ENCODE data around the gene ITFG1. TPM values are rescaled to one million over a fixed set of nuclear protein-coding genes. Genes with fewer than 3 reads are reported as not detected.
"Not testable (repeated sequence)": the region's sequence is repeated elsewhere in the genome, so short reads cannot be mapped to it uniquely, and the experiment has no call there.

Gene ITFG1
- polyA plus RNA-seq, 2 donors, result 9.0 to 16.8 TPM

- no peaks in the 10 kb centered on the region for H3K36me3 ChIP-seq (ENCODE audit: control insufficient read depth in 2 of 2, insufficient read depth in 2 of 2, low read length in 1 of 2)
- no peak overlapping the region for H3K4me3 ChIP-seq (ENCODE audit: low read depth in 1 of 2, low read length in 2 of 2)
- H3K4me1 ChIP-seq (ENCODE audit: control insufficient read depth in 2 of 2, insufficient read depth in 2 of 2, low read length in 1 of 2), result no peaks in the 10 kb centered on the region
- H3K27me3 ChIP-seq (ENCODE audit: control insufficient read depth in 1 of 2, insufficient read depth in 2 of 2, low read length in 2 of 2), result no peaks in the 10 kb centered on the region
- no peaks in the 10 kb centered on the region for H3K9me3 ChIP-seq (ENCODE audit: control insufficient read depth in 2 of 2, insufficient read depth in 1 of 2, low read depth in 1 of 2, low read length in 1 of 2)
- no peak overlapping the region for H3K27ac ChIP-seq (ENCODE audit: low read depth in 2 of 2, low read length in 1 of 2)
These were observed 15.9 kb upstream of the ITFG1 start for GRCh38 chr16:47476654-47477345.

- Histone ChIP-seq H3K9me3 (ENCODE audit: control insufficient read depth in 2 of 2, insufficient read depth in 1 of 2, low read depth in 1 of 2, low read length in 1 of 2) (no peaks in the 10 kb centered on the region), H3K36me3 (ENCODE audit: control insufficient read depth in 2 of 2, insufficient read depth in 2 of 2, low read length in 1 of 2) (no peaks in the 10 kb centered on the region), H3K27ac (ENCODE audit: low read depth in 2 of 2, low read length in 1 of 2) (no peak overlapping the region), H3K4me3 (ENCODE audit: low read depth in 1 of 2, low read length in 2 of 2) (no peak overlapping the region), H3K27me3 (ENCODE audit: control insufficient read depth in 1 of 2, insufficient read depth in 2 of 2, low read length in 2 of 2) (no peaks in the 10 kb centered on the region), H3K4me1 (ENCODE audit: control insufficient read depth in 2 of 2, insufficient read depth in 2 of 2, low read length in 1 of 2) (no peaks in the 10 kb centered on the region)
- WGBS, 2 donors, result 29 to 33% methylated on average over 1 of the region's 1 CpG
These were observed 14.9 kb upstream of the ITFG1 start for GRCh38 chr16:47475786-47476185.

GRCh38 chr16:47473792-47474191 lies 12.9 kb upstream of the ITFG1 start:
- Histone ChIP-seq H3K36me3 (ENCODE audit: control insufficient read depth in 2 of 2, insufficient read depth in 2 of 2, low read length in 1 of 2) (no peaks in the 10 kb centered on the region), H3K9me3 (ENCODE audit: control insufficient read depth in 2 of 2, insufficient read depth in 1 of 2, low read depth in 1 of 2, low read length in 1 of 2) (no peaks in the 10 kb centered on the region), H3K27ac (ENCODE audit: low read depth in 2 of 2, low read length in 1 of 2) (no peak overlapping the region), H3K27me3 (ENCODE audit: control insufficient read depth in 1 of 2, insufficient read depth in 2 of 2, low read length in 2 of 2) (no peaks in the 10 kb centered on the region), H3K4me1 (ENCODE audit: control insufficient read depth in 2 of 2, insufficient read depth in 2 of 2, low read length in 1 of 2) (no peaks in the 10 kb centered on the region), H3K4me3 (ENCODE audit: low read depth in 1 of 2, low read length in 2 of 2) (no peak overlapping the region)
- WGBS, 2 donors, result 88 to 93% methylated on average over 3 of the region's 3 CpGs

- H3K4me3 ChIP-seq (ENCODE audit: low read depth in 1 of 2, low read length in 2 of 2); H3K4me1 ChIP-seq (ENCODE audit: control insufficient read depth in 2 of 2, insufficient read depth in 2 of 2, low read length in 1 of 2); H3K27me3 ChIP-seq (ENCODE audit: control insufficient read depth in 1 of 2, insufficient read depth in 2 of 2, low read length in 2 of 2); H3K36me3 ChIP-seq (ENCODE audit: control insufficient read depth in 2 of 2, insufficient read depth in 2 of 2, low read length in 1 of 2); H3K9me3 ChIP-seq (ENCODE audit: control insufficient read depth in 2 of 2, insufficient read depth in 1 of 2, low read depth in 1 of 2, low read length in 1 of 2); H3K27ac ChIP-seq (ENCODE audit: low read depth in 2 of 2, low read length in 1 of 2): not testable (repeated sequence)
- WGBS, 2 donors, result 89 to 95% methylated on average over 2 of the region's 2 CpGs
These were observed 12.1 kb upstream of the ITFG1 start for GRCh38 chr16:47473004-47473403.

DNA sequence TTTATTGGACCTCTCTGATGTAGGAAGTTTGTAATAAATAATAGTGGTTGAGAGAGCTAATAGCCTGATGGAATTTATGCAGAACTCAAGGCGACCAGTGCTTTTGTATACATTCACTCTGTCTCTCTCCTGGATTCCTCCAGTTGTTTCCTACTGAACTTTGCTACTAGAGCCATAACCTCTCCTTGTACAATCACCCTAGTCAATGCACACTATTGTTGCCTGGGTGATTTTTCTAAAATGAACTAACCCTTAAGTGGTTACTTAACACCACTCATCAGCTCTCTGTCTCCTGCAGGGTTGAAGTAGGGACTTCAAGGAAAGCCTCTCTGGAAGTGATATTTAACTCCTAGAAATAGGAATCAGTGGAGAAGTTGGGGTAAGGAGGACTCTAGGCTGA lies 9.9 kb upstream of the ITFG1 start:
- H3K9me3 ChIP-seq (ENCODE audit: control insufficient read depth in 2 of 2, insufficient read depth in 1 of 2, low read depth in 1 of 2, low read length in 1 of 2), result no peaks in the 10 kb centered on the region
- H3K4me1 ChIP-seq (ENCODE audit: control insufficient read depth in 2 of 2, insufficient read depth in 2 of 2, low read length in 1 of 2), result no peaks in the 10 kb centered on the region
- no peak overlapping the region for H3K4me3 ChIP-seq (ENCODE audit: low read depth in 1 of 2, low read length in 2 of 2)
- WGBS, 2 donors, result 94 to 95% methylated on average over 1 of the region's 1 CpG
- H3K27me3 ChIP-seq (ENCODE audit: control insufficient read depth in 1 of 2, insufficient read depth in 2 of 2, low read length in 2 of 2), result no peaks in the 10 kb centered on the region
- H3K36me3 ChIP-seq (ENCODE audit: control insufficient read depth in 2 of 2, insufficient read depth in 2 of 2, low read length in 1 of 2), result no peaks in the 10 kb centered on the region
- no peak overlapping the region for H3K27ac ChIP-seq (ENCODE audit: low read depth in 2 of 2, low read length in 1 of 2)

DNA sequence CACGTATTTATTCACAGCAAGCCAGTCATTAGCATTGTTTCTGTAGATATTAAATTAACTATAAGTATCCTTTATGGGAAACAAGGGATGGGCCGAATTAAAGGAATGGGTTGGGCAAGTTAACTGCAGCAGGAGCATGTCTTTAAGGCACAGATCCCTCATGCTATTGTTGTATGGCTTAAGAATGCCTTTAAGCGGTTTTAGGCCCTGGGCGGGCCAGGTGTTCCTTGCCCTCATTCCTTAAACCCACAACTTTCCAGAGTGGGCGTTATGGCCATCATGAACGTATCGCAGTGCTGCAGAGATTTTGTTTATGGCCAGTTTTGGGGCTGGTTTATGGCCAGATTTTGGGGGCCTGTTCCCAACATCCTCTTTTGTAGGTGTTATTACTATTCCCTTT lies 9.3 kb upstream of the ITFG1 start:
- H3K9me3 ChIP-seq (ENCODE audit: control insufficient read depth in 2 of 2, insufficient read depth in 1 of 2, low read depth in 1 of 2, low read length in 1 of 2), result no peaks in the 10 kb centered on the region
- H3K27me3 ChIP-seq (ENCODE audit: control insufficient read depth in 1 of 2, insufficient read depth in 2 of 2, low read length in 2 of 2), result no peaks in the 10 kb centered on the region
- no peak overlapping the region for H3K4me3 ChIP-seq (ENCODE audit: low read depth in 1 of 2, low read length in 2 of 2)
- H3K4me1 ChIP-seq (ENCODE audit: control insufficient read depth in 2 of 2, insufficient read depth in 2 of 2, low read length in 1 of 2), result no peaks in the 10 kb centered on the region
- no peaks in the 10 kb centered on the region for H3K36me3 ChIP-seq (ENCODE audit: control insufficient read depth in 2 of 2, insufficient read depth in 2 of 2, low read length in 1 of 2)
- no peak overlapping the region for H3K27ac ChIP-seq (ENCODE audit: low read depth in 2 of 2, low read length in 1 of 2)
- 79 to 82% methylated on average over 7 of the region's 7 CpGs for WGBS, 2 donors

- Histone ChIP-seq H3K27ac (ENCODE audit: low read depth in 2 of 2, low read length in 1 of 2) (no peak overlapping the region), H3K4me3 (ENCODE audit: low read depth in 1 of 2, low read length in 2 of 2) (no peak overlapping the region), H3K36me3 (ENCODE audit: control insufficient read depth in 2 of 2, insufficient read depth in 2 of 2, low read length in 1 of 2) (peaks cover 0 to 4% of the 10 kb centered on the region in 2 donors), H3K4me1 (ENCODE audit: control insufficient read depth in 2 of 2, insufficient read depth in 2 of 2, low read length in 1 of 2) (no peaks in the 10 kb centered on the region), H3K27me3 (ENCODE audit: control insufficient read depth in 1 of 2, insufficient read depth in 2 of 2, low read length in 2 of 2) (no peaks in the 10 kb centered on the region), H3K9me3 (ENCODE audit: control insufficient read depth in 2 of 2, insufficient read depth in 1 of 2, low read depth in 1 of 2, low read length in 1 of 2) (no peaks in the 10 kb centered on the region)
- 92 to 95% methylated on average over 1 of the region's 1 CpG for WGBS, 2 donors
These were observed 8.4 kb upstream of the ITFG1 start for GRCh38 chr16:47469227-47469626.

DNA sequence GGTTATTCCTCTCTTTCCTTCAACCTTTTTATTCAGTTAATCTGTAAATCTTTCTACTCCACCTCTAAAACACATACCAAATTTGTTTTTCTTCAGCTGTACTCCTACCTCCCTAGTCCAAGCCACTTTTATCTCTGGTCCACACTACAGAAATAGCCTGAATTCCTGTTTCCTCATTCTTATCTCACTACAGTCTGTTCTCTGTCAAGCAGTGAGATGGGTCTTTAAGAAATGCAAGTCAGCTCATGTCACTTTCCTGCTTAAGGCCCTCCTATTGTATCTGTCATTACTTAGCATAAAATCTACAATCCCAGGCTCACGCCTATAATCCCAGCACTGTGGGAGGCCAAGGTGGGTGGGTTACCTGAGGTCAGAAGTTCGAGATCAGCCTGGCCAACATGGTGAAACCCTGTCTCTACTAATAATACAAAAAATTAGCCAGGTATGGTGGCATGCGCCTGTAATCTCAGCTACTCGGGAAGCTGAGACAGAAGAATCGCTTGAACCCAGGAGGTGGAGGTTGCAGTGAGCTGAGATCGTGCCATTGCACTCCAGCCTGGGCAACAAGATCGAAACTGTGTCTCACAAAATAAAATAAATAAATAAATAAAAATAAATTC lies 7.3 kb upstream of the ITFG1 start:
- not testable (repeated sequence) for H3K9me3 ChIP-seq (ENCODE audit: control insufficient read depth in 2 of 2, insufficient read depth in 1 of 2, low read depth in 1 of 2, low read length in 1 of 2); H3K4me3 ChIP-seq (ENCODE audit: low read depth in 1 of 2, low read length in 2 of 2); H3K4me1 ChIP-seq (ENCODE audit: control insufficient read depth in 2 of 2, insufficient read depth in 2 of 2, low read length in 1 of 2); H3K27ac ChIP-seq (ENCODE audit: low read depth in 2 of 2, low read length in 1 of 2); H3K36me3 ChIP-seq (ENCODE audit: control insufficient read depth in 2 of 2, insufficient read depth in 2 of 2, low read length in 1 of 2); H3K27me3 ChIP-seq (ENCODE audit: control insufficient read depth in 1 of 2, insufficient read depth in 2 of 2, low read length in 2 of 2)
- 90 to 94% methylated on average over 7 of the region's 7 CpGs for WGBS, 2 donors

DNA sequence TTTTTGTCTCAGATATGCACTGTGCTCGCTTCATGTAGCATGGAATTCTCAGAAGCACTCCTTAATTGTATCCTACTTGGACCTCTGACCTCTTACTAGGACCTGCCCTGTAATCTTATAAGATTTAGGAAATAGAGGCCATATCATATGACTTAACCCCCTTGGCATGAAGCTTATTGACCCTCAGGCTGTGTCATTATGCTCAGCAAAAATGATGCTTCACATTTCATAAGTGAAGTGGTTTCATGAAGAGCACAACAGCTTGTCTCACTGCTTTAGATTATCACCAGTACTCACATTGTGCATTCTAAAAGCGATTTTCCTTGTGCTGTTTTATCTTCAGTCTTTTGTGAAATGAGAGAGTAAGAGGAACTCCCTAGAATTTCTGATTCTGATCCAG lies 6.6 kb upstream of the ITFG1 start:
- H3K9me3 ChIP-seq (ENCODE audit: control insufficient read depth in 2 of 2, insufficient read depth in 1 of 2, low read depth in 1 of 2, low read length in 1 of 2), result no peaks in the 10 kb centered on the region
- H3K4me3 ChIP-seq (ENCODE audit: low read depth in 1 of 2, low read length in 2 of 2), result no peak overlapping the region
- WGBS, 2 donors, result 89 to 94% methylated on average over 2 of the region's 2 CpGs
- H3K27ac ChIP-seq (ENCODE audit: low read depth in 2 of 2, low read length in 1 of 2), result no peak overlapping the region
- H3K27me3 ChIP-seq (ENCODE audit: control insufficient read depth in 1 of 2, insufficient read depth in 2 of 2, low read length in 2 of 2), result no peaks in the 10 kb centered on the region
- H3K36me3 ChIP-seq (ENCODE audit: control insufficient read depth in 2 of 2, insufficient read depth in 2 of 2, low read length in 1 of 2), result peaks cover 0 to 4% of the 10 kb centered on the region in 2 donors
- H3K4me1 ChIP-seq (ENCODE audit: control insufficient read depth in 2 of 2, insufficient read depth in 2 of 2, low read length in 1 of 2), result no peaks in the 10 kb centered on the region

Data from esophagus (tissue), 2 donors.